HuH-7 (cell line): ENCODE data around the gene HSDL1.
"Not testable (repeated sequence)": the region's sequence is repeated elsewhere in the genome, so short reads cannot be mapped to it uniquely, and the experiment has no call there.

ENCODE experiments used
- DNase-seq: peaks from one replicate; pipeline ENCODE4 v3.0.0; 2011; ENCODE audit warnings: low spot score

Gene HSDL1

GRCh38 chr16:84138824-84139627, 6.0 kb downstream of the HSDL1 start:
- DNase-seq, result peak; percentile 88

- DNase-seq, result no peak
Observed at GRCh38 chr16:84138500-84138823, 6.5 kb downstream of the HSDL1 start.

- no peak for DNase-seq
Observed at GRCh38 chr16:84137769-84138357, 7.1 kb downstream of the HSDL1 start.

- DNase-seq, result no peak
Observed at GRCh38 chr16:84137287-84137686, 7.7 kb downstream of the HSDL1 start.

- no peak for DNase-seq
Observed at GRCh38 chr16:84136331-84137125, 8.4 kb downstream of the HSDL1 start.

GRCh38 chr16:84132527-84133285, 12.3 kb downstream of the HSDL1 start:
- DNase-seq, result no peak

- no peak for DNase-seq
Observed at GRCh38 chr16:84131117-84131516, 13.9 kb downstream of the HSDL1 start.

- DNase-seq, result no peak
Observed at GRCh38 chr16:84124257-84125073, 20.5 kb downstream of the HSDL1 start.

GRCh38 chr16:84121007-84121406, 24.0 kb downstream of the HSDL1 start:
- DNase-seq, result no peak

- no peak for DNase-seq
Observed at GRCh38 chr16:84120023-84120422, 25.0 kb downstream of the HSDL1 start.

GRCh38 chr16:84119368-84119767, 25.6 kb downstream of the HSDL1 start:
- no peak for DNase-seq

GRCh38 chr16:84118315-84118714, 26.7 kb downstream of the HSDL1 start:
- not testable (repeated sequence) for DNase-seq

GRCh38 chr16:84117494-84117843, 27.5 kb downstream of the HSDL1 start:
- DNase-seq, result no peak

GRCh38 chr16:84116720-84117493, 28.1 kb downstream of the HSDL1 start, which contains the start of gene MBTPS1:
MBTPS1 (minus strand) TSS chr16:84116942; CDS start chr16:84101783, 15,159 bp downstream.
- peak; percentile 98 for DNase-seq

- peak; percentile 42 for DNase-seq
Observed at GRCh38 chr16:84115919-84116719, 28.9 kb downstream of the HSDL1 start.

- DNase-seq, result not testable (repeated sequence)
Observed at GRCh38 chr16:84111949-84112348, 33.0 kb downstream of the HSDL1 start.

GRCh38 chr16:84111525-84111924, 33.5 kb downstream of the HSDL1 start:
- no peak for DNase-seq

GRCh38 chr16:84110527-84110926, 34.5 kb downstream of the HSDL1 start:
- DNase-seq, result no peak

- DNase-seq, result no peak
Observed at GRCh38 chr16:84109598-84110335, 35.2 kb downstream of the HSDL1 start.
